ENCODE results near the gene PRSS48.

Gene PRSS48

GRCh38 chr4:151291485-151291884 lies 14.5 kb downstream of the PRSS48 start:
- H3K27ac ChIP-seq (ENCODE audit: low read depth, low read length) = no peak overlapping the region
- no peak overlapping the region for H3K9ac ChIP-seq (ENCODE audit: low read length in 5 of 5)
- H3K36me3 ChIP-seq (ENCODE audit: control insufficient read depth in 5 of 5, insufficient read depth in 5 of 5, low read length in 5 of 5) = no peaks in the 10 kb centered on the region
- no peaks in the 10 kb centered on the region for H3K27me3 ChIP-seq (ENCODE audit: control insufficient read depth in 5 of 5, insufficient read depth in 4 of 5, low read length in 5 of 5)
- no peak overlapping the region for H3K4me3 ChIP-seq (ENCODE audit: low read depth in 1 of 5, low read length in 5 of 5)
- peaks cover 0 to 7% (median 0%) of the 10 kb centered on the region in 5 donors for H3K9me3 ChIP-seq (ENCODE audit: control insufficient read depth in 5 of 5, low read length in 5 of 5)
- no peaks in the 10 kb centered on the region for H3K4me1 ChIP-seq (ENCODE audit: control insufficient read depth in 5 of 5, insufficient read depth in 5 of 5, low read length in 5 of 5)

- H3K36me3 ChIP-seq (ENCODE audit: control insufficient read depth in 5 of 5, insufficient read depth in 5 of 5, low read length in 5 of 5) = no peaks in the 10 kb centered on the region
- H3K4me1 ChIP-seq (ENCODE audit: control insufficient read depth in 5 of 5, insufficient read depth in 5 of 5, low read length in 5 of 5) = no peaks in the 10 kb centered on the region
- H3K4me3 ChIP-seq (ENCODE audit: low read depth in 1 of 5, low read length in 5 of 5) = no peak overlapping the region
- peaks cover 0 to 7% (median 0%) of the 10 kb centered on the region in 5 donors for H3K9me3 ChIP-seq (ENCODE audit: control insufficient read depth in 5 of 5, low read length in 5 of 5)
- H3K27me3 ChIP-seq (ENCODE audit: control insufficient read depth in 5 of 5, insufficient read depth in 4 of 5, low read length in 5 of 5) = no peaks in the 10 kb centered on the region
- H3K27ac ChIP-seq (ENCODE audit: low read depth, low read length) = no peak overlapping the region
- no peak overlapping the region for H3K9ac ChIP-seq (ENCODE audit: low read length in 5 of 5)
These were observed 15.1 kb downstream of the PRSS48 start for GRCh38 chr4:151292038-151292437.

GRCh38 chr4:151294833-151295496 lies 18.0 kb downstream of the PRSS48 start:
- peaks cover 0 to 5% (median 0%) of the 10 kb centered on the region in 5 donors for H3K9me3 ChIP-seq (ENCODE audit: control insufficient read depth in 5 of 5, low read length in 5 of 5)
- H3K27me3 ChIP-seq (ENCODE audit: control insufficient read depth in 5 of 5, insufficient read depth in 4 of 5, low read length in 5 of 5) = no peaks in the 10 kb centered on the region
- no peak overlapping the region for H3K27ac ChIP-seq (ENCODE audit: low read depth, low read length)
- no peak overlapping the region for H3K9ac ChIP-seq (ENCODE audit: low read length in 5 of 5)
- peaks cover 0 to 5% (median 0%) of the 10 kb centered on the region in 5 donors for H3K4me1 ChIP-seq (ENCODE audit: control insufficient read depth in 5 of 5, insufficient read depth in 5 of 5, low read length in 5 of 5)
- H3K4me3 ChIP-seq (ENCODE audit: low read depth in 1 of 5, low read length in 5 of 5) = no peak overlapping the region
- H3K36me3 ChIP-seq (ENCODE audit: control insufficient read depth in 5 of 5, insufficient read depth in 5 of 5, low read length in 5 of 5) = no peaks in the 10 kb centered on the region

- H3K9ac ChIP-seq (ENCODE audit: low read length in 5 of 5) = no peak overlapping the region
- no peaks in the 10 kb centered on the region for H3K9me3 ChIP-seq (ENCODE audit: control insufficient read depth in 5 of 5, low read length in 5 of 5)
- H3K4me1 ChIP-seq (ENCODE audit: control insufficient read depth in 5 of 5, insufficient read depth in 5 of 5, low read length in 5 of 5) = peaks cover 0 to 5% (median 0%) of the 10 kb centered on the region in 5 donors
- no peaks in the 10 kb centered on the region for H3K27me3 ChIP-seq (ENCODE audit: control insufficient read depth in 5 of 5, insufficient read depth in 4 of 5, low read length in 5 of 5)
- no peak overlapping the region for H3K4me3 ChIP-seq (ENCODE audit: low read depth in 1 of 5, low read length in 5 of 5)
- no peak overlapping the region for H3K27ac ChIP-seq (ENCODE audit: low read depth, low read length)
- no peaks in the 10 kb centered on the region for H3K36me3 ChIP-seq (ENCODE audit: control insufficient read depth in 5 of 5, insufficient read depth in 5 of 5, low read length in 5 of 5)
These were observed 19.3 kb downstream of the PRSS48 start for GRCh38 chr4:151296227-151296626.

GRCh38 chr4:151297170-151297569 lies 20.2 kb downstream of the PRSS48 start:
- H3K36me3 ChIP-seq (ENCODE audit: control insufficient read depth in 5 of 5, insufficient read depth in 5 of 5, low read length in 5 of 5) = no peaks in the 10 kb centered on the region
- peak overlapping the region in 1 of 5 donors; percentile 4 for H3K9ac ChIP-seq (ENCODE audit: low read length in 5 of 5)
- no peak overlapping the region for H3K4me3 ChIP-seq (ENCODE audit: low read depth in 1 of 5, low read length in 5 of 5)
- no peaks in the 10 kb centered on the region for H3K9me3 ChIP-seq (ENCODE audit: control insufficient read depth in 5 of 5, low read length in 5 of 5)
- H3K27ac ChIP-seq (ENCODE audit: low read depth, low read length) = no peak overlapping the region
- peaks cover 0 to 5% (median 0%) of the 10 kb centered on the region in 5 donors for H3K4me1 ChIP-seq (ENCODE audit: control insufficient read depth in 5 of 5, insufficient read depth in 5 of 5, low read length in 5 of 5)
- no peaks in the 10 kb centered on the region for H3K27me3 ChIP-seq (ENCODE audit: control insufficient read depth in 5 of 5, insufficient read depth in 4 of 5, low read length in 5 of 5)

GRCh38 chr4:151302432-151302831 lies 25.5 kb downstream of the PRSS48 start:
- Histone ChIP-seq H3K9me3 (ENCODE audit: control insufficient read depth in 5 of 5, low read length in 5 of 5) (no peaks in the 10 kb centered on the region), H3K27me3 (ENCODE audit: control insufficient read depth in 5 of 5, insufficient read depth in 4 of 5, low read length in 5 of 5) (no peaks in the 10 kb centered on the region), H3K27ac (ENCODE audit: low read depth, low read length) (no peak overlapping the region), H3K9ac (ENCODE audit: low read length in 5 of 5) (no peak overlapping the region), H3K4me1 (ENCODE audit: control insufficient read depth in 5 of 5, insufficient read depth in 5 of 5, low read length in 5 of 5) (peaks cover 0 to 2% (median 0%) of the 10 kb centered on the region in 5 donors), H3K36me3 (ENCODE audit: control insufficient read depth in 5 of 5, insufficient read depth in 5 of 5, low read length in 5 of 5) (no peaks in the 10 kb centered on the region), H3K4me3 (ENCODE audit: low read depth in 1 of 5, low read length in 5 of 5) (no peak overlapping the region)

GRCh38 chr4:151304226-151304625 lies 27.3 kb downstream of the PRSS48 start:
- Histone ChIP-seq H3K9me3 (ENCODE audit: control insufficient read depth in 5 of 5, low read length in 5 of 5) (no peaks in the 10 kb centered on the region), H3K36me3 (ENCODE audit: control insufficient read depth in 5 of 5, insufficient read depth in 5 of 5, low read length in 5 of 5) (no peaks in the 10 kb centered on the region), H3K9ac (ENCODE audit: low read length in 5 of 5) (no peak overlapping the region), H3K4me1 (ENCODE audit: control insufficient read depth in 5 of 5, insufficient read depth in 5 of 5, low read length in 5 of 5) (no peaks in the 10 kb centered on the region), H3K27me3 (ENCODE audit: control insufficient read depth in 5 of 5, insufficient read depth in 4 of 5, low read length in 5 of 5) (no peaks in the 10 kb centered on the region), H3K27ac (ENCODE audit: low read depth, low read length) (no peak overlapping the region), H3K4me3 (ENCODE audit: low read depth in 1 of 5, low read length in 5 of 5) (no peak overlapping the region)

- Histone ChIP-seq H3K27me3 (ENCODE audit: control insufficient read depth in 5 of 5, insufficient read depth in 4 of 5, low read length in 5 of 5) (no peaks in the 10 kb centered on the region), H3K27ac (ENCODE audit: low read depth, low read length) (no peak overlapping the region)
These were observed 27.8 kb downstream of the PRSS48 start for GRCh38 chr4:151304755-151305154.

GRCh38 chr4:151310124-151310728 lies 33.3 kb downstream of the PRSS48 start:
- Histone ChIP-seq H3K9ac (ENCODE audit: low read length in 5 of 5) (no peak overlapping the region), H3K36me3 (ENCODE audit: control insufficient read depth in 5 of 5, insufficient read depth in 5 of 5, low read length in 5 of 5) (no peaks in the 10 kb centered on the region), H3K9me3 (ENCODE audit: control insufficient read depth in 5 of 5, low read length in 5 of 5) (no peaks in the 10 kb centered on the region), H3K4me3 (ENCODE audit: low read depth in 1 of 5, low read length in 5 of 5) (no peak overlapping the region), H3K27me3 (ENCODE audit: control insufficient read depth in 5 of 5, insufficient read depth in 4 of 5, low read length in 5 of 5) (no peaks in the 10 kb centered on the region), H3K4me1 (ENCODE audit: control insufficient read depth in 5 of 5, insufficient read depth in 5 of 5, low read length in 5 of 5) (peaks cover 0 to 7% (median 0%) of the 10 kb centered on the region in 5 donors), H3K27ac (ENCODE audit: low read depth, low read length) (no peak overlapping the region)

More at GRCh38 chr4:151304755-151305154, 27.8 kb downstream of the PRSS48 start:
- Histone ChIP-seq H3K9me3 (ENCODE audit: control insufficient read depth in 5 of 5, low read length in 5 of 5) (no peaks in the 10 kb centered on the region), H3K36me3 (ENCODE audit: control insufficient read depth in 5 of 5, insufficient read depth in 5 of 5, low read length in 5 of 5) (no peaks in the 10 kb centered on the region), H3K9ac (ENCODE audit: low read length in 5 of 5) (no peak overlapping the region), H3K4me1 (ENCODE audit: control insufficient read depth in 5 of 5, insufficient read depth in 5 of 5, low read length in 5 of 5) (no peaks in the 10 kb centered on the region), H3K4me3 (ENCODE audit: low read depth in 1 of 5, low read length in 5 of 5) (no peak overlapping the region)

GRCh38 chr4:151313306-151314009 lies 36.5 kb downstream of the PRSS48 start:
- Histone ChIP-seq H3K36me3 (ENCODE audit: control insufficient read depth in 5 of 5, insufficient read depth in 5 of 5, low read length in 5 of 5) (no peaks in the 10 kb centered on the region), H3K4me1 (ENCODE audit: control insufficient read depth in 5 of 5, insufficient read depth in 5 of 5, low read length in 5 of 5) (peaks cover 0 to 16% (median under 1%) of the 10 kb centered on the region in 5 donors), H3K9ac (ENCODE audit: low read length in 5 of 5) (no peak overlapping the region), H3K27ac (ENCODE audit: low read depth, low read length) (no peak overlapping the region), H3K9me3 (ENCODE audit: control insufficient read depth in 5 of 5, low read length in 5 of 5) (no peaks in the 10 kb centered on the region), H3K4me3 (ENCODE audit: low read depth in 1 of 5, low read length in 5 of 5) (no peak overlapping the region), H3K27me3 (ENCODE audit: control insufficient read depth in 5 of 5, insufficient read depth in 4 of 5, low read length in 5 of 5) (no peaks in the 10 kb centered on the region)
